ENCODE measurements around the gene TEDC2. TPM values are rescaled to one million over a fixed set of nuclear protein-coding genes. Genes with fewer than 3 reads are reported as not detected.

TEDC2 gene
- polyA plus RNA-seq, 2 of the 4 experiments (the other 2 are of a cell fraction): 9.5 to 22.6 TPM

DNA sequence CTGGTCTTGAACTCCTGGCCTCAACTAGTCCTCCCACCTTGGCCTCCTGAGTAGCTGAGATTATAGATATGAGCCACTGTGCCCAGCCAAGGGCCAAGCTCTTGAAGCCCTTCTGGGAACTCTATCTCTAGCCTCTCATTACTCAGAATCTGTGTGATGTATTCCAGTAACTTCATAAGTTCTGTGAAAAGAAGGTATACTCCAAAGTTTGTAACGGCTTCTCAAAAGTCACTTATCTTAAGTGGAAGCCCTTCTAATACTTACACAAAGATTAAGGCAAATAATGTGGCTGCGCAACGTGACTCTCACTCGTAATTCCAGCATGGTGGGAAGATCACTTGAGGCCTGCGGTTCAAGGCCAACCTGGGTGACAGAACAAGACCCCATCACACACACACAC, 34.7 kb downstream of the TEDC2 start:
- H3K9me3 ChIP-seq: no peaks in the 10 kb centered on the region
- TF ChIP-seq CBX2 (IDR thresholded peaks at IDR 0.05; ENCODE audit: borderline replicate concordance, low read depth) (no peak), POLR2A (IDR thresholded peaks at IDR 0.05; ENCODE audit: low read length) (no peak)
- TF ChIP-seq, protein P1, sequence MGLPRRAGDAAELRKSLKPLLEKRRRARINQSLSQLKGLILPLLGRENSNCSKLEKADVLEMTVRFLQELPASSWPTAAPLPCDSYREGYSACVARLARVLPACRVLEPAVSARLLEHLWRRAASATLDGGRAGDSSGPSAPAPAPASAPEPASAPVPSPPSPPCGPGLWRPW (IDR thresholded peaks at IDR 0.05): no peak
- ATAC-seq (no peak), FAIRE-seq (no peak), DNase-seq (ENCODE audit: low read depth in 1 of 2, low spot score in 1 of 2) (no peak)
- H3K27ac ChIP-seq: no peak overlapping the region
- ChIA-PET POLR2A (no interaction called here), CTCF (interaction anchor here (1.1 to 1.8 kb wide), 2 partner anchors 44 to 244 kb away, joined by 3 to 4 read pairs; partner anchors contain the start of gene ECI1)
- peaks cover 11% of the 10 kb centered on the region for H3K4me1 ChIP-seq
- 95% methylated on average over 5 of the region's 5 CpGs for WGBS (ENCODE audit: missing lambda C conversion rate)
- H3K4me2 ChIP-seq: no peak overlapping the region
- no peak overlapping the region for H3K4me3 ChIP-seq

DNA sequence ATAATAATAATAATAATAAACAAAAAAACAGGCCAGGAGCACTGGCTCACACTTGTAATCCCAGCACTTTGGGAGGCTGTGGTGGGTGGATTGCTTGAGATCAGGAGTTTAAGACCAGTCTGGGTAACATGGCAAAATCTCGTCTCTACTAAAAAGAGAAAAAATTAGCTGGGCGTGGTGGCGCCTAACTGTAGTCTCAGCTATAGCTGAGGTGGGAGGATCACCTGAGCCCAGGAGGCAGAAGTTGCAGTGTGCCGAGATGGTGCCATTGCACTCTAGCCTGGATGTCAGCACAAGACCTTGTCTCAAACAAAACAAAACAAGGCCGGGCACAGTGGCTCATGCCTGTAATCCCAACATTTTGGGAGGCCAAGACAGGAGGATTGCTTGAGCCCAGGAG, 35.1 kb downstream of the TEDC2 start:
- no peak for TF ChIP-seq SMC3 (IDR thresholded peaks at IDR 0.05)
- no peak for TF ChIP-seq ZFP36 (IDR thresholded peaks at IDR 0.05; ENCODE audit: borderline replicate concordance, partially characterized antibody)
- TF ChIP-seq RFX5 (IDR thresholded peaks at IDR 0.05): no peak
- no peak for TF ChIP-seq KDM5A (IDR thresholded peaks at IDR 0.05)
- TF ChIP-seq RNF2 (IDR thresholded peaks at IDR 0.05; ENCODE audit: borderline replicate concordance, low read depth): no peak
- TF ChIP-seq HOXA7 (CRISPR knock-in tag; IDR thresholded peaks at IDR 0.05): no peak
- TF ChIP-seq JUNB (IDR thresholded peaks at IDR 0.05): no peak
- no peak for TF ChIP-seq ZSCAN20 (CRISPR knock-in tag; IDR thresholded peaks at IDR 0.05)
- TF ChIP-seq HOXB13 (CRISPR knock-in tag; IDR thresholded peaks at IDR 0.05; ENCODE audit: low read depth): no peak
- TF ChIP-seq HOXB5 (CRISPR knock-in tag; IDR thresholded peaks at IDR 0.05): no peak
- no peak for TF ChIP-seq NFE2L2 (conservative IDR thresholded peaks at IDR 0.05; ENCODE audit: low read length)
- TF ChIP-seq EHMT2 (IDR thresholded peaks at IDR 0.05; ENCODE audit: low read depth): no peak
- TF ChIP-seq GATA3 (IDR thresholded peaks at IDR 0.05; ENCODE audit: borderline replicate concordance): no peak
- WGBS (ENCODE audit: missing lambda C conversion rate): 83% methylated on average over 5 of the region's 5 CpGs
- POLR2A ChIA-PET: no interaction called here
- CTCF ChIA-PET: interaction anchor here (0.5 to 1.8 kb wide), 4 partner anchors 15 to 244 kb away, joined by 3 to 5 read pairs (median 4); partner anchors contain the start of gene ECI1
- FAIRE-seq (no peak), ATAC-seq (no peak), DNase-seq (ENCODE audit: low read depth in 1 of 2, low spot score in 1 of 2) (no peak)
- Histone ChIP-seq H3K4me2 (no peak overlapping the region), H3K9me3 (no peaks in the 10 kb centered on the region), H3K4me1 (peaks cover 11% of the 10 kb centered on the region), H3K27ac (no peak overlapping the region), H3K4me3 (no peak overlapping the region)

DNA sequence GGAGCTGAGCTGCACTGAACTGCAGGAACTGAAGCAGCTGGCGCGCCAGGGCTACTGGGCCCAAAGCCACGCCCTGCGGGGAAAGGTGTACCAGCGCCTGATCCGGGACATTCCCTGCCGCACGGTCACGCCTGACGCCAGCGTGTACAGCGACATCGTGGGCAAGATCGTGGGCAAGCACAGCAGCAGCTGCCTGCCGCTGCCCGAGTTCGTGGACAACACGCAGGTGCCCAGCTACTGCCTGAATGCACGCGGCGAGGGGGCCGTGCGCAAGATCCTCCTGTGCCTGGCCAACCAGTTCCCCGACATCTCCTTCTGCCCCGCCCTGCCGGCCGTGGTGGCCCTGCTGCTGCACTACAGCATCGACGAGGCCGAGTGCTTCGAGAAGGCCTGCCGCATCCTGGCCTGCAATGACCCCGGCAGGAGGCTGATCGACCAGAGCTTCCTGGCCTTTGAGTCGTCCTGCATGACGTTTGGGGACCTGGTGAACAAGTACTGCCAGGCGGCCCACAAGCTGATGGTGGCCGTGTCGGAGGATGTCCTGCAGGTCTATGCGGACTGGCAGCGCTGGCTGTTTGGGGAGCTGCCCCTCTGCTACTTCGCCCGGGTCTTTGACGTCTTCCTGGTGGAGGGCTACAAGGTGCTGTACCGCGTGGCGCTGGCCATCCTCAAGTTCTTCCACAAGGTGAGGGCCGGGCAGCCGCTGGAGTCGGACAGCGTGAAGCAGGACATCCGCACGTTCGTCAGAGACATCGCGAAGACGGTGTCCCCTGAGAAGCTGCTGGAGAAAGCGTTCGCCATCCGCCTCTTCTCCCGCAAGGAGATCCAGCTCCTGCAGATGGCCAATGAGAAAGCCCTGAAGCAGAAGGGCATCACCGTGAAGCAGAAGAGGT, 36.6 kb downstream of the TEDC2 start:
- H3K4me1 ChIP-seq: peaks cover 13% of the 10 kb centered on the region
- CTCF ChIA-PET: interaction anchor here (0.8 to 1.8 kb wide), 4 partner anchors 10 to 245 kb away, joined by 3 to 4 read pairs (median 4); partner anchors contain the start of gene ECI1
- DNase-seq (ENCODE audit: low read depth in 1 of 2, low spot score in 1 of 2): no peak
- TF ChIP-seq JUNB (IDR thresholded peaks at IDR 0.05) (no peak), RARB (CRISPR knock-in tag; IDR thresholded peaks at IDR 0.05) (no peak), CBX2 (IDR thresholded peaks at IDR 0.05; ENCODE audit: borderline replicate concordance, low read depth) (no peak)
- H3K9me3 ChIP-seq: no peaks in the 10 kb centered on the region
- H3K4me2 ChIP-seq: no peak overlapping the region
- FAIRE-seq: no peak
- H3K4me3 ChIP-seq: no peak overlapping the region
- no peak for ATAC-seq
- no peak overlapping the region; a peak in 1 of 6 replicates for H3K27ac ChIP-seq
- POLR2A ChIA-PET: no interaction called here
- WGBS (ENCODE audit: missing lambda C conversion rate): 94% methylated on average over 34 of the region's 62 CpGs

DNA sequence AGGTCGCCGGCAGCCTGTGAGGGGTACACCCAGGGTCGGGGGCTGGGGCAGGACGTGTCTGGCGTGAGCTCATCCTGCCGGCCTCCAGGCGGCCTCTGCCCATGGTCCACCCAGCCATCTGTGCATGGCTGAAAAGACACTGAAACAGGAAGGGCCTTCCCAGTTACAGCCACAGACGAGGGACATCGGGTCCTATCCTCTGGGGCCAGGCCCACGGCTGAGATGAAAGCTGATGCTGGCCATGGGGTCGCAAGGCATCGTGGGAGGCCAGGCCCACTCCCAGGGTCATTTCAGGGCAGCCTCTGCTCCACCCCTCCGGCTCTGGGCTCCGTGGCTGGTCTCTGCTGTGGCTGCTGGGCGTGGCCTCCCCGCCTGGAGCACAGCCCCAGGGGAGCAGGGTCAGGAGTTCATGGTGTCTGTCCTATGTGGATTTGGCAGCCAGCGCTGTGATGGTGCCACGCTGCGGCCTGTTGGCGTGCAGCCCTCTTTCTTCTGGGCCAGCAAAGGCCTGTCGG, 37.3 kb downstream of the TEDC2 start:
- ATAC-seq (no peak), FAIRE-seq (no peak), DNase-seq (ENCODE audit: low read depth in 1 of 2, low spot score in 1 of 2) (no peak)
- Histone ChIP-seq H3K27ac (peak overlapping the region in 1 of 2 experiments; percentile 55; a peak in 2 of 6 replicates), H3K4me1 (peaks cover 17% of the 10 kb centered on the region), H3K4me3 (no peak overlapping the region), H3K4me2 (peak overlapping the region; percentile 35; the same call in 2 of the 3 replicates), H3K9me3 (no peaks in the 10 kb centered on the region)
- TF ChIP-seq TP53 (CRISPR knock-in tag; IDR thresholded peaks at IDR 0.05): no peak
- TF ChIP-seq MAZ (IDR thresholded peaks at IDR 0.05; ENCODE audit: borderline replicate concordance, low read depth, low read length): no peak
- TF ChIP-seq HEYL (CRISPR knock-in tag; IDR thresholded peaks at IDR 0.05): no peak
- TF ChIP-seq JUNB (IDR thresholded peaks at IDR 0.05): no peak
- no peak for TF ChIP-seq NR3C1 (IDR thresholded peaks at IDR 0.05)
- TF ChIP-seq HOXB5 (CRISPR knock-in tag; IDR thresholded peaks at IDR 0.05): no peak
- no peak for TF ChIP-seq RNF2 (IDR thresholded peaks at IDR 0.05; ENCODE audit: borderline replicate concordance, low read depth)
- TF ChIP-seq, protein P2, sequence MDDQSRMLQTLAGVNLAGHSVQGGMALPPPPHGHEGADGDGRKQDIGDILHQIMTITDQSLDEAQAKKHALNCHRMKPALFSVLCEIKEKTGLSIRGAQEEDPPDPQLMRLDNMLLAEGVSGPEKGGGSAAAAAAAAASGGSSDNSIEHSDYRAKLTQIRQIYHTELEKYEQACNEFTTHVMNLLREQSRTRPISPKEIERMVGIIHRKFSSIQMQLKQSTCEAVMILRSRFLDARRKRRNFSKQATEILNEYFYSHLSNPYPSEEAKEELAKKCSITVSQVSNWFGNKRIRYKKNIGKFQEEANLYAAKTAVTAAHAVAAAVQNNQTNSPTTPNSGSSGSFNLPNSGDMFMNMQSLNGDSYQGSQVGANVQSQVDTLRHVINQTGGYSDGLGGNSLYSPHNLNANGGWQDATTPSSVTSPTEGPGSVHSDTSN (IDR thresholded peaks at IDR 0.05): no peak
- TF ChIP-seq, protein P3, sequence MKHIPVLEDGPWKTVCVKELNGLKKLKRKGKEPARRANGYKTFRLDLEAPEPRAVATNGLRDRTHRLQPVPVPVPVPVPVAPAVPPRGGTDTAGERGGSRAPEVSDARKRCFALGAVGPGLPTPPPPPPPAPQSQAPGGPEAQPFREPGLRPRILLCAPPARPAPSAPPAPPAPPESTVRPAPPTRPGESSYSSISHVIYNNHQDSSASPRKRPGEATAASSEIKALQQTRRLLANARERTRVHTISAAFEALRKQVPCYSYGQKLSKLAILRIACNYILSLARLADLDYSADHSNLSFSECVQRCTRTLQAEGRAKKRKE (CRISPR knock-in tag; IDR thresholded peaks at IDR 0.05; ENCODE audit: low read depth): no peak
- no peak for TF ChIP-seq CBX2 (IDR thresholded peaks at IDR 0.05; ENCODE audit: borderline replicate concordance, low read depth)
- ChIA-PET CTCF (interaction anchor here (1.0 to 6.4 kb wide), 3 partner anchors 10 to 67 kb away, joined by 4 to 98 read pairs (median 4); no protein-coding TSS in a partner anchor), POLR2A (no interaction called here)
- WGBS (ENCODE audit: missing lambda C conversion rate): 56% methylated on average over 16 of the region's 21 CpGs
